Astrocyte of the hippocampus (primary cell): ENCODE data around the gene GTPBP1.

Experiments used
- DNase-seq: peaks from one replicate; pipeline ENCODE4 v3.0.0; 2011; ENCODE audit warnings: low read depth, low spot score

GTPBP1 gene

GRCh38 chr22:38705235-38706100, at the start of gene GTPBP1:
Gene GTPBP1 (plus strand): TSS chr22:38705944. CDS start chr22:38705956, 12 bp downstream.
- peak; percentile 100 for DNase-seq

- DNase-seq = peak; percentile 97
Observed at GRCh38 chr22:38656256-38657044, 49.3 kb upstream of the GTPBP1 start, which contains the start of the genes CBY1 and FAM227A. Gene CBY1 (plus strand): TSS chr22:38656638. CDS start chr22:38668055, 11,417 bp downstream. Gene FAM227A (minus strand): TSS chr22:38656392. CDS start chr22:38650168, 6,224 bp downstream.

- peak; percentile 43 for DNase-seq
Observed at GRCh38 chr22:38657045-38657909, 48.5 kb upstream of the GTPBP1 start.

GRCh38 chr22:38674888-38675287, 30.9 kb upstream of the GTPBP1 start:
- peak; percentile 19 for DNase-seq

- no peak for DNase-seq
Observed at GRCh38 chr22:38675833-38676232, 29.9 kb upstream of the GTPBP1 start.

GRCh38 chr22:38681582-38682335, 24.0 kb upstream of the GTPBP1 start, which contains the start of gene TOMM22:
Gene TOMM22 (plus strand): TSS chr22:38681957. CDS start chr22:38681979, 22 bp downstream.
- DNase-seq = peak; percentile 96

- DNase-seq = no peak
Observed at GRCh38 chr22:38684895-38685294, 20.8 kb upstream of the GTPBP1 start.

GRCh38 chr22:38685761-38686160, 20.0 kb upstream of the GTPBP1 start:
- no peak for DNase-seq

- no peak for DNase-seq
Observed at GRCh38 chr22:38689651-38690050, 16.1 kb upstream of the GTPBP1 start.

- no peak for DNase-seq
Observed at GRCh38 chr22:38694049-38694448, 11.7 kb upstream of the GTPBP1 start.

- no peak for DNase-seq
Observed at GRCh38 chr22:38694940-38695339, 10.8 kb upstream of the GTPBP1 start.

GRCh38 chr22:38696606-38697424, 8.9 kb upstream of the GTPBP1 start:
- DNase-seq = peak; percentile 74

- DNase-seq = peak; percentile 70
Observed at GRCh38 chr22:38697425-38698089, 8.2 kb upstream of the GTPBP1 start.

GRCh38 chr22:38698407-38699094, 7.2 kb upstream of the GTPBP1 start:
- no peak for DNase-seq

GRCh38 chr22:38699143-38699542, 6.6 kb upstream of the GTPBP1 start:
- DNase-seq = peak; percentile 19

- DNase-seq = peak; percentile 39
Observed at GRCh38 chr22:38699784-38700183, 6.0 kb upstream of the GTPBP1 start.

GRCh38 chr22:38700270-38700788, 5.4 kb upstream of the GTPBP1 start:
- DNase-seq = no peak
